Esophagus squamous epithelium (tissue), 4 donors: Measurements from ENCODE around the gene RFX1.

Experiments
- CTCF ChIP-seq, 6 experiments: fragments of 450-650 bp in 4 of 6; fragments of 200-600 bp in 2 of 6; sonication (generic) in 2 of 6; IDR thresholded peaks; one replicate each; pipeline ENCODE4 v1.5.1; 2016 to 2019; ENCODE audit warnings: antibody characterized with exemption in 6 of 6, mild to moderate bottlenecking in 4 of 6, moderate library complexity in 4 of 6
- POLR2A ChIP-seq, 4 donors: fragments of 450-650 bp; IDR thresholded peaks; one replicate each; pipeline ENCODE4 v1.6.1; 2017; ENCODE audit warnings: antibody characterized with exemption in 4 of 4, mild to moderate bottlenecking in 4 of 4, moderate library complexity in 3 of 4

DNA sequence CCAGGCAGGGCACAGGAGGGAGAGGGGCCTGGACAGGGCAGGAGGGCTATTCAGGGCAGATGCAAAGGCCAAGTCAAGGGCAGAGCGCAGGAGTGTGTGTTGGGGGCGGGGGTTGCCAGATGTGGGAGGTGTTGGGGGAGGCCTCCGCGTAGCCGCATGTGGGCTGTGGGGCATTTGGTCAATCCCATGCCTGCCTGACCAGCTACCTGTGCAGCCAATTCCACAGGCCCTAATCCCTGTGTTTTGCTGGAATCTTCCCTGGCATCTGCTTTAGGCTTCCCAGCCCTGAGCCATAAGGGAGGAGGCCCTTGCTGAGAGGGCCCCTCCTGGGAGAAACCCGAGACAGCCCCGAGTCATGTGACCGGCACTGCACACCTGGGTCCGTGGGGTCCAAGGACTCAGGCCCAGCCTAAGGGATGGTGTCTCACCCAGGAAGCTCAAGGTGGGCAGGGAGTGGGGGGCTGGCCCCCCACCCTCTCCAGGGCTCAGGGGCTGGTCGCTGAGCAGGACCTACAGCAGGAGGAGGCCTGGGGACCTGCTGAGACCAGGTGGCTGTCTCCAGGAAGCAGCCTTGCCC, 20.3 kb downstream of the RFX1 start:
- TF ChIP-seq CTCF (IDR thresholded peaks at IDR 0.05) (no peak), POLR2A (IDR thresholded peaks at IDR 0.05) (no peak)
